H9 (cell line): Measurements from ENCODE around the gene FAM216A. TPM values are rescaled to one million over a fixed set of nuclear protein-coding genes. Genes with fewer than 3 reads are reported as not detected.

Experiments
- DNase-seq: peaks from one replicate; pipeline ENCODE4 v3.0.0-alpha.2; 2017
- H2AFZ ChIP-seq: one replicate; pipeline ENCODE4 v1.6.1; 2013; ENCODE audit warnings: mild to moderate bottlenecking, low read length, control low read depth, moderate library complexity
- H2AK5ac ChIP-seq: 2 replicates; pipeline ENCODE4 v1.6.1; 2013; ENCODE audit warnings: low read length, control low read depth, mixed read lengths; ENCODE audit not compliant: insufficient read length
- H2BK120ac ChIP-seq: one replicate; pipeline ENCODE4 v1.6.1; 2013; ENCODE audit warnings: low read depth, mild to moderate bottlenecking, low read length, control low read depth, inconsistent platforms; ENCODE audit not compliant: poor library complexity, severe bottlenecking
- H2BK12ac ChIP-seq: 2 replicates; pipeline ENCODE4 v1.6.1; 2013; ENCODE audit warnings: low read length, control low read depth, mixed read lengths, low read depth; ENCODE audit not compliant: insufficient read length
- H2BK15ac ChIP-seq: 2 replicates; pipeline ENCODE4 v1.6.1; 2013; ENCODE audit warnings: low read depth, low read length, control low read depth
- H2BK20ac ChIP-seq: one replicate; pipeline ENCODE4 v1.6.1; 2013; ENCODE audit warnings: low read depth, mild to moderate bottlenecking, low read length, control low read depth, inconsistent platforms; ENCODE audit not compliant: poor library complexity, severe bottlenecking
- H2BK5ac ChIP-seq: 2 replicates; pipeline ENCODE4 v1.6.1; 2013; ENCODE audit warnings: low read length, control low read depth, mixed read lengths; ENCODE audit not compliant: insufficient read length
- H3K14ac ChIP-seq: 2 replicates; pipeline ENCODE4 v1.6.1; 2013; ENCODE audit warnings: low read length, control low read depth; ENCODE audit not compliant: insufficient read depth
- H3K18ac ChIP-seq: 2 replicates; pipeline ENCODE4 v1.6.1; 2013; ENCODE audit warnings: low read depth, mild to moderate bottlenecking, mixed read lengths, low read length, control low read depth; ENCODE audit not compliant: insufficient read length
- H3K23ac ChIP-seq: 2 replicates; pipeline ENCODE4 v1.6.1; 2013; ENCODE audit warnings: low read length, control low read depth, mixed read lengths, low read depth; ENCODE audit not compliant: insufficient read length
- H3K23me2 ChIP-seq: 2 replicates; pipeline ENCODE4 v1.6.1; 2013; ENCODE audit warnings: low read depth, mild to moderate bottlenecking, mixed read lengths, low read length, control low read depth; ENCODE audit not compliant: insufficient read length, poor library complexity, severe bottlenecking
- H3K27ac ChIP-seq: 2 replicates; pipeline ENCODE4 v1.5.1; 2013; ENCODE audit warnings: low read length, control low read depth, mixed read lengths, low read depth; ENCODE audit not compliant: insufficient read length
- H3K27me3 ChIP-seq: 2 replicates; pipeline ENCODE4 v1.6.1; 2013; ENCODE audit warnings: low read length, control low read depth, inconsistent platforms; ENCODE audit not compliant: insufficient read depth
- H3K4ac ChIP-seq: 2 replicates; pipeline ENCODE4 v1.6.1; 2013; ENCODE audit warnings: low read depth, mild to moderate bottlenecking, control low read depth, inconsistent platforms, low read length, moderate library complexity
- H3K4me1 ChIP-seq: 2 replicates; pipeline ENCODE4 v1.6.1; 2013; ENCODE audit warnings: low read length, control low read depth, inconsistent platforms; ENCODE audit not compliant: insufficient read depth
- H3K4me2 ChIP-seq: 2 replicates; pipeline ENCODE4 v1.6.1; 2013; ENCODE audit warnings: low read length, control low read depth, mixed read lengths; ENCODE audit not compliant: insufficient read length, insufficient read depth
- H3K56ac ChIP-seq: 2 replicates; pipeline ENCODE4 v1.6.1; 2013; ENCODE audit warnings: low read depth, mild to moderate bottlenecking, mixed read lengths, low read length, control low read depth; ENCODE audit not compliant: insufficient read length
- H3K79me1 ChIP-seq: 2 replicates; pipeline ENCODE4 v1.6.1; 2013; ENCODE audit warnings: low read depth, mild to moderate bottlenecking, moderate library complexity, low read length, control low read depth, inconsistent platforms; ENCODE audit not compliant: insufficient read depth, poor library complexity, severe bottlenecking
- H3K79me2 ChIP-seq: 2 replicates; pipeline ENCODE4 v1.6.1; 2013; ENCODE audit warnings: low read length, control low read depth, inconsistent platforms; ENCODE audit not compliant: insufficient read depth
- H3K9ac ChIP-seq: 2 replicates; pipeline ENCODE4 v1.6.1; 2013; ENCODE audit warnings: low read length, control low read depth, mixed read lengths; ENCODE audit not compliant: insufficient read length; ENCODE audit errors: extremely low read depth
- H3K9me3 ChIP-seq: one replicate; pipeline ENCODE4 v1.6.1; 2013; ENCODE audit warnings: low read depth, low read length, inconsistent platforms; ENCODE audit not compliant: control insufficient read depth
- H3T11ph ChIP-seq: one replicate; pipeline ENCODE4 v1.6.1; 2013; ENCODE audit warnings: mild to moderate bottlenecking, low read length, control low read depth, inconsistent platforms
- H4K20me1 ChIP-seq: one replicate; pipeline ENCODE4 v1.6.1; 2013; ENCODE audit not compliant: control insufficient read depth, insufficient read length, insufficient read depth
- H4K5ac ChIP-seq: 2 replicates; pipeline ENCODE4 v1.6.1; 2013; ENCODE audit warnings: low read depth, mild to moderate bottlenecking, mixed read lengths, low read length, control low read depth; ENCODE audit not compliant: insufficient read length
- H4K8ac ChIP-seq: replicated peaks from 2 replicates; pipeline ENCODE4 v1.6.1; 2013; ENCODE audit warnings: low read length, control low read depth, mixed read lengths, low read depth; ENCODE audit not compliant: insufficient read length
- H4K91ac ChIP-seq: 2 replicates; pipeline ENCODE4 v1.6.1; 2013; ENCODE audit warnings: low read depth, mild to moderate bottlenecking, moderate library complexity, mixed read lengths, low read length, control low read depth; ENCODE audit not compliant: insufficient read length
- H3K27ac Mint-ChIP-seq, 3 experiments: 2 replicates in 2 of 3; 3 replicates in 1 of 3; pipeline ENCODE4 v1.8.0; 2020 to 2021; ENCODE audit warnings: mixed read lengths in 3 of 3, mild to moderate bottlenecking in 1 of 3, moderate library complexity in 1 of 3
- H3K27me3 Mint-ChIP-seq: 2 replicates; pipeline ENCODE4 v1.8.0; 2021; ENCODE audit warnings: low read depth, mild to moderate bottlenecking, moderate library complexity, mixed read lengths
- H3K36me3 Mint-ChIP-seq, 3 experiments: 2 replicates in 2 of 3; 3 replicates in 1 of 3; pipeline ENCODE4 v1.8.0; 2020 to 2021; ENCODE audit warnings: low read depth in 3 of 3, mixed read lengths in 3 of 3; ENCODE audit not compliant: insufficient read depth in 1 of 3
- H3K4me1 Mint-ChIP-seq, 2 experiments: 2 replicates each; pipeline ENCODE4 v1.8.0; 2020; ENCODE audit warnings: mixed read lengths in 2 of 2
- H3K4me3 Mint-ChIP-seq, 2 experiments: 2 replicates in 1 of 2; 3 replicates in 1 of 2; pipeline ENCODE4 v1.8.0; 2020 to 2021; ENCODE audit warnings: mild to moderate bottlenecking in 2 of 2, mixed read lengths in 2 of 2, moderate library complexity in 1 of 2
- H3K9me3 Mint-ChIP-seq, 2 experiments: 2 replicates in 1 of 2; 3 replicates in 1 of 2; pipeline ENCODE4 v1.8.0; 2020; ENCODE audit warnings: mild to moderate bottlenecking in 2 of 2, mixed read lengths in 2 of 2, moderate library complexity in 1 of 2
- CTCF ChIP-seq: fragments of 200-600 bp; sonication (generic); conservative IDR thresholded peaks from 3 replicates; pipeline ENCODE4 v1.8.0; 2021; ENCODE audit warnings: antibody characterized with exemption, mild to moderate bottlenecking
- WGBS: extraction: QIAGEN DNeasy Blood & Tissue Kit; methylation state at CpG from one replicate; pipeline ENCODE4 v1.1.7; 2013; ENCODE audit warnings: missing lambda C conversion rate, low lambda C conversion rate, mixed read lengths; ENCODE audit not compliant: insufficient read length; ENCODE audit errors: extremely low coverage; 5-methylcytosine and 5-hydroxymethylcytosine counted together
- total RNA-seq: library from RNA; stranded (reverse); gene quantifications from 2 replicates; pipeline ENCODE4 v1.2.1, GENCODE V29; 2021

Gene FAM216A
- total RNA-seq, 1 experiment from 2014 or later, result 18.1 TPM

- Histone ChIP-seq H3K79me1 (no peaks in the 10 kb centered on the region), H3T11ph (no peak overlapping the region), H3K56ac (no peak overlapping the region), H3K4ac (no peak overlapping the region), H3K4me2 (no peak overlapping the region), H3K4me1 (no peaks in the 10 kb centered on the region), H3K23ac (no peak overlapping the region), H2AFZ (no peak overlapping the region), H3K18ac (no peak overlapping the region), H4K91ac (no peak overlapping the region), H4K5ac (no peak overlapping the region), H4K8ac (no peak overlapping the region), H4K20me1 (no peaks in the 10 kb centered on the region), H3K9ac (no peak overlapping the region), H2AK5ac (no peak overlapping the region), H2BK5ac (no peak overlapping the region), H3K14ac (no peak overlapping the region), H2BK20ac (no peak overlapping the region), H3K23me2 (no peaks in the 10 kb centered on the region), H2BK12ac (no peak overlapping the region), H3K79me2 (peaks cover 3% of the 10 kb centered on the region; the same call in 1 of the 2 replicates), H2BK15ac (no peak overlapping the region), H3K9me3 (no peaks in the 10 kb centered on the region), H2BK120ac (no peak overlapping the region), H3K27me3 (no peaks in the 10 kb centered on the region), H3K27ac (no peak overlapping the region)
- H3K9me3 Mint-ChIP-seq, result no peaks in the 10 kb centered on the region; a peak in 1 of 5 replicates
- DNase-seq, result no peak
- H3K27me3 Mint-ChIP-seq, result no peaks in the 10 kb centered on the region
- peaks cover 5 to 10% of the 10 kb centered on the region in 2 experiments for H3K4me1 Mint-ChIP-seq
- no CpG with 5 or more reads among the region's 4 CpGs for WGBS
- no peak for TF ChIP-seq CTCF
- H3K27ac Mint-ChIP-seq, result no peak overlapping the region
- peaks cover 11 to 58% (median 32%) of the 10 kb centered on the region in 3 experiments; a peak in 6 of 7 replicates for H3K36me3 Mint-ChIP-seq
- no peak overlapping the region for H3K4me3 Mint-ChIP-seq
These were observed 14.9 kb upstream of the FAM216A start for GRCh38 chr12:110453569-110454296.
